Tibial artery (tissue), 4 donors: Measurements from ENCODE around the gene TMTC1.

Experiments
- DNase-seq, 2 donors: peaks; one replicate each; pipeline ENCODE4 v3.0.0-alpha.2; 2019
- H3K27ac ChIP-seq, 2 donors: fragments of 200-600 bp; sonication (generic) in 1 of 2; 1 replicate in 1 of 2; 2 replicates in 1 of 2; pipeline ENCODE4 v1.5.1; 2018 to 2019; ENCODE audit warnings: mild to moderate bottlenecking in 1 of 2
- H3K27me3 ChIP-seq, 2 donors: fragments of 200-600 bp; sonication (generic) in 1 of 2; one replicate each; pipeline versions ENCODE4 v1.5.1 to v1.6.0; 2016 to 2019
- H3K36me3 ChIP-seq, 3 donors: fragments of 200-600 bp; sonication (generic) in 2 of 3; one replicate each; pipeline ENCODE4 v1.5.1; 2016 to 2019; ENCODE audit warnings: mild to moderate bottlenecking in 2 of 3
- H3K4me1 ChIP-seq, 4 donors: fragments of 200-600 bp; sonication (generic) in 2 of 4; 1 replicate in 3 of 4; 2 replicates in 1 of 4; pipeline ENCODE4 v1.5.1; 2016 to 2019
- H3K4me3 ChIP-seq, 2 donors: fragments of 200-600 bp; sonication (generic) in 1 of 2; 1 replicate in 1 of 2; 2 replicates in 1 of 2; pipeline ENCODE4 v1.5.1; 2018 to 2019; ENCODE audit warnings: mild to moderate bottlenecking in 2 of 2
- H3K9me3 ChIP-seq, 3 donors: fragments of 200-600 bp; sonication (generic) in 1 of 3; one replicate each; pipeline ENCODE4 v1.5.1; 2016 to 2019
- CTCF ChIP-seq, 2 experiments: fragments of 200-600 bp in 1 of 2; fragments of 450-650 bp in 1 of 2; IDR thresholded peaks; one replicate each; pipeline ENCODE4 v1.5.1; 2017 to 2019; ENCODE audit warnings: antibody characterized with exemption in 2 of 2, mild to moderate bottlenecking in 1 of 2, moderate library complexity in 1 of 2
- intact Hi-C: fragments of 100-400 bp; cut with DNase I; formaldehyde crosslinking; loops from one replicate; pipeline ENCODE4 v1.15.0; 2023; ENCODE audit warnings: low total_unique reads

The TMTC1 gene

GRCh38 chr12:29497588-29497987, 286.2 kb downstream of the TMTC1 start, which contains the start of gene OVCH1:
Gene OVCH1 (minus strand): TSS chr12:29497686. CDS start chr12:29497686, 0 bp downstream.
- no peaks in the 10 kb centered on the region for H3K4me1 ChIP-seq
- intact Hi-C loops, result no loop called here
- H3K27ac ChIP-seq, result no peak within 1 kb of the TSS
- no peak within 1 kb of the TSS for H3K4me3 ChIP-seq
- DNase-seq, result no peak
- TF ChIP-seq CTCF (IDR thresholded peaks at IDR 0.05), result no peak
- no peaks in the 10 kb centered on the region for H3K9me3 ChIP-seq
- H3K36me3 ChIP-seq, result peaks cover 0 to 4% (median 1%) of the 10 kb centered on the region in 3 donors
- no peaks in the 10 kb centered on the region for H3K27me3 ChIP-seq

GRCh38 chr12:29492891-29493290, 290.9 kb downstream of the TMTC1 start:
- Histone ChIP-seq H3K27ac (no peak overlapping the region), H3K4me3 (no peak overlapping the region), H3K27me3 (no peaks in the 10 kb centered on the region), H3K9me3 (no peaks in the 10 kb centered on the region), H3K4me1 (no peaks in the 10 kb centered on the region), H3K36me3 (peaks cover 0 to 16% (median 4%) of the 10 kb centered on the region in 3 donors)
- intact Hi-C loops, result no loop called here
- no peak for TF ChIP-seq CTCF (IDR thresholded peaks at IDR 0.05)
- DNase-seq, result no peak

GRCh38 chr12:29486972-29487371, 296.8 kb downstream of the TMTC1 start:
- no peaks in the 10 kb centered on the region for H3K27me3 ChIP-seq
- no peak for TF ChIP-seq CTCF (IDR thresholded peaks at IDR 0.05)
- intact Hi-C loops, result no loop called here
- H3K36me3 ChIP-seq, result peaks cover 0 to 25% (median 9%) of the 10 kb centered on the region in 3 donors
- no peak for DNase-seq
- H3K4me1 ChIP-seq, result no peaks in the 10 kb centered on the region
- H3K9me3 ChIP-seq, result no peaks in the 10 kb centered on the region
- H3K27ac ChIP-seq, result no peak overlapping the region
- no peak overlapping the region for H3K4me3 ChIP-seq

- Histone ChIP-seq H3K4me3 (no peak overlapping the region), H3K4me1 (no peaks in the 10 kb centered on the region), H3K9me3 (no peaks in the 10 kb centered on the region), H3K27me3 (no peaks in the 10 kb centered on the region), H3K36me3 (peaks cover 7 to 23% (median 22%) of the 10 kb centered on the region in 3 donors), H3K27ac (no peak overlapping the region)
- no peak for TF ChIP-seq CTCF (IDR thresholded peaks at IDR 0.05)
- no peak for DNase-seq
- intact Hi-C loops, result no loop called here
Observed at GRCh38 chr12:29463198-29463597, 320.5 kb downstream of the TMTC1 start.

- intact Hi-C loops, result no loop called here
- TF ChIP-seq CTCF (IDR thresholded peaks at IDR 0.05), result no peak
- no peak for DNase-seq
Observed at GRCh38 chr12:29460082-29460481, 323.7 kb downstream of the TMTC1 start.

GRCh38 chr12:29455087-29455486, 328.7 kb downstream of the TMTC1 start:
- no peak for DNase-seq
- no peak for TF ChIP-seq CTCF (IDR thresholded peaks at IDR 0.05)
- Histone ChIP-seq H3K27ac (no peak overlapping the region), H3K9me3 (no peaks in the 10 kb centered on the region), H3K36me3 (peaks cover 0 to 14% (median 7%) of the 10 kb centered on the region in 3 donors), H3K4me3 (no peak overlapping the region), H3K4me1 (no peaks in the 10 kb centered on the region), H3K27me3 (no peaks in the 10 kb centered on the region)
- intact Hi-C loops, result no loop called here

More at GRCh38 chr12:29460082-29460481, 323.7 kb downstream of the TMTC1 start:
- Histone ChIP-seq H3K36me3 (peaks cover 4 to 22% (median 18%) of the 10 kb centered on the region in 3 donors), H3K27me3 (no peaks in the 10 kb centered on the region), H3K9me3 (no peaks in the 10 kb centered on the region), H3K4me3 (no peak overlapping the region), H3K4me1 (no peaks in the 10 kb centered on the region), H3K27ac (no peak overlapping the region)
